CD4-positive, alpha-beta T cell treated with Interleukin-15 for 1 hour (primary cell): ENCODE data around the gene ZGPAT.
A peak's percentile ranks its signal among the peaks of the same experiment; 100 is the strongest.
"Not testable (repeated sequence)": the region's sequence is repeated elsewhere in the genome, so short reads cannot be mapped to it uniquely, and the experiment has no call there.

Experiments
- DNase-seq: peaks from one replicate; pipeline ENCODE4 v3.0.0-alpha.2; 2020

ZGPAT gene

DNA sequence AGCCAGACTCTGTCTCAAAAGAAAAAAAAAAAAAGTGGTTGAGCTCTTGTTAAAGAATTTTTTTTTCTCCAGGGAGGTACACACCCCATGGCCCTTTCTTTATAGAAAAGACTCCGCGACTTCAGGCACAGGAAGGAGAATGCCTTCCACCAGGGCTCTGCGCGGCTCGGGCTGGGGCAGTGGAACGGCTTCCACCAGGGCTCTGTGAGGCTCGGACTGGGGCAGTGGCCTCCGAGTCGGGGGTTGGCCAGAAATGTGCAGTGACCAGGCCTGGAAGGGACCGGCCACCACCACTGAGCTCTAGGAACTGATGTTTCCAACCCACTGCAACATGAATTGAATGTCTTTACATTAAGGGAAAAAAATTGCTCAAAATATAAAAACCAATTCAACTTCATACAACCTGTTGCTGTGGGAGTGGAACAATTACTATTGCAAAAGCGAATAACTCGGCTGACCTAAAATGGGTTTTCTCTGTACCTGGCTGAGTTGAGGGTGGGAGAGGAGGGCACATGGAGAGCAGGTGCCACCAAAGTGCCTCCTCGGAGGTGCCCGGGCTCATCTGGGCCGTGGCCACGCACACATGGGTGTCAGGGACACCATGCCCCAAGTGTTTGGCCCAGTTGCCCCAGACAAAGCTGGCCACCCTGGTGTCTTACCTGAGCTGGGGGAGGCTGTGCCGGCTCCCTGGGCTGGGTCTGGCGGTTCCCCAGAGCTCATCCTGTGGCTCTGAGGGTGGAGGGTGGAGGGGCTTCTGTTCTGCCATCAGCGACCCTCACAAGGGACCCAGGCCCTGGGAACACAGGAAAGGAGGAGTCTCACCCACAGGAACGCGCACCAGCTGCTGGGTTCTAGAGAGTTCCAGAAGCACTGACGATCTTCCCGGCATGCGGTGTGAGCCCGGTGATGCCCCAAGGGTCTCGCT lies 61.0 kb downstream of the ZGPAT start:
- peak; percentile 10 for DNase-seq

DNA sequence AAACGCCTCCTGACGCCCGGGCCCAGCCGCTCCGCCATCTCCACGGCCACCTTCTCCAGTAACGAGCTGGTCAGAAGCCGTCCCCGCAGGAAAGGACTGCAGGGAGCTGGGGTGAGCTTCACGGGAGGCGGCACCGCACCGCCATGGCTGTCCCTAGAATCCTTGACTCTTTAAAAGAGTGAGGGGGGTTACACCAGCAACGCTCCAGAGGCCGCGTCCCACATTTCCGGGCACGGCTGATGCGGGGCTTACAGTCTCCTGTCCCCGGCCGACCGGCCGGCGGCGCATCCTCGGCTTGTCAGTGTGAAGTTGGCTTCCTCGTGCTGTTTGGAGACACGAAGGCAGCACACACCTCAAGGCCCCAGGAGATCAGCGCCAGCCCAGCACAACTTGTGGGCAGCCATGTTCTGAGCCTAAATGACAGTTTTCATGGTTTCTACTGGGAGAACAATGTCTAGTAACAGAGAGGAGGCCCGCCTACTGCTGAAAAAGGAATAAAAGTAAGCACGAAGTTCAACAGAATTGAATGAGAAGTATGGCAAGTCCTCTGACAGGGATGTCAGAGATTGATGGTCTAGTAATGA lies 62.1 kb downstream of the ZGPAT start:
- DNase-seq = peak; percentile 9

DNA sequence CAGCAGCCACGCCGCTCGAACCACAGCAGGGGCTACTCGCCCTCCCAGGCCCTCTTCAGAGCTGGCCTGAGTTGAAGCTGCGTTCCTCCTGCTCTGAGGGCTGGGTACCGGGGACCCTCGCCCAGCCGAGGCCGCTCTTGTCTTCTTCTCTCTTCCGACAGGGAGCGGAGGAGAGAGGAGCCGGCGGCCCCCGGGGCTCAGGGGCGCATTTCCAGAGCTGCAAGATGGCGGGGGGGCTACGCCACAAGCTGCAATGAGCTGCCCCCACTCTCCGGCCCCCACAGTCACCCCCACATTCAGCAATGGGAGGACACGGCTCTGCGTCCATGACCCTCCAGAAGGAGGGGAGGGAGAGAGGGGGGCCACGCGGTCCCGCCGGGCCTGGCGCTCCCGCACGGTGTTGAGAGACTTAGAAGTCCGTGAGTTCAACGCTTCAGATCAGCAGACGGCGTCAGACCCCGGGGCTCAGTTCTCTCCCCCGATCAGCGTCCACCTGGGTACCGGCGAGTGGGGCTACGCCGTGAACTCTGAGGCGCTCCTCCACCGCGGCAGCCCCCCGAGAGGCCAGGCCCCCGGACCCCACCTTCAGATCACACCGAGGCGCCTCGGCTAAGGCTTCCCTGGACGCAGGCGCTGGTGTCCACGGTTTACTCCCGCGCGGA lies 63.3 kb downstream of the ZGPAT start:
- DNase-seq = peak; percentile 9

DNA sequence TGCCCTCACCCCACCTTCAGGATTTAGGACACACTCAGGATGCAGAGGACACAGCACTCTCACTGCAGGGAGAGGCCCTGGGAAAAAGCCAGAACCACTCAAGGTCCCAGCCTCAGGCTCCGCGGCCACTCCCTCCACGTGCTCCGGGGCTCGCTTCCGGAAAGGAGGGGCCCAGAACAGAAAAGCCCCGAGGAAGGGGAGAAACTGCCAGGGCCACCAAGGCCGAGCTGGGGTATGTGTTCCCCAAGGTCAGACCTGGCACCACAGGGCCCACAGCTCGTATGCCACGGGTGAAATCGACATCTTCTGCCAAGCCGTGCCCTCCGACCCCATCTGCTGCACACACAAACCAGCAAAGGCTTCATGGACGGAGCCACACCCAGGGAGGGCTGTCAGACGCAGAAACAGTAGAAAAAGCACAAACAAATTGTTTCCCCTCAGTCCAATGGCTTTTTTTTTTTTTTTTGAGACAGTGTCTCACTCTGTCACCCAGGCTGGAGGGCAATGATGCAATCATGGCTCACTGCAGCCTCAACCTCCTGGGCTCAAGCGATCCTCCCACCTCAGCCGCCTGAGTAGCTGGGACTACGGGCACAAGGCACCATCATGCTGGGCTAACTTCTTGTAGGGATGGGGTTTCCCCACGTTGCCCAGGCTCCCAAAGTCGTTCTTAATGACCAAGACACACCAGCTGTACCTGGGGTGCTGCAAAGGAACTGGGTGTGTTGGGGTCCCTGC lies 65.1 kb downstream of the ZGPAT start:
- DNase-seq = peak; percentile 11

DNA sequence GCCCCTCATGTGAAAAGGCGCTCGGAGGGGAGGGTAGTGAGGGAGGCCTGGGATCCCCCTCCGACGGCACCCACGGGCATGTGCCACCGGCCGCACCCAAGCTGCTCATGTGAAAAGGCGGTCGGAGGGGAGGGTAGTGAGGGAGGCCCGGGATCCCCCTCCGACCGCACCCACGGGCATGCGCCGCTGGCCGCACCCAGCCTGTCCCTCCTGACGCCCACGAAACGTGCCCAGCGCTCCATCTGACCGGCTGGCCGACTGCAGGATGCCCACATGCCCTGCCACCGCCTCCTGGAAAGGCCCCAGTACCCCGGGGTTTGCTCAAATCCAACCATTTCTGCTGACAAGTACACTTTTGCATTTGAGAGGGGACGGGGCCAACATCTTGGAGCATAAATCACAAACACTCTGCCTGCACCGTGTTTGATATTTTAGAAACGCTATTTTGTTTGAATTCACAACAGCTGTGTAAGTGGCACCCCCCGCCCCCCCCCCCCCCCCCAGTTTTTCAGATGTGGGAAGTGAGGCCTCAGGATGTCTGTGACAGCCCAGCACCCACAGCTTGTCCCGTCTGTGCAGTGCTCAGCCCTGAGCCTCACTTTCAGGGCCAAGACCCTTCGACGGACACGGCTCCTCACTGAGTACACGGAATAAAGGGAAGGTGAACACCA lies 65.9 kb downstream of the ZGPAT start:
- peak; percentile 14 for DNase-seq

DNA sequence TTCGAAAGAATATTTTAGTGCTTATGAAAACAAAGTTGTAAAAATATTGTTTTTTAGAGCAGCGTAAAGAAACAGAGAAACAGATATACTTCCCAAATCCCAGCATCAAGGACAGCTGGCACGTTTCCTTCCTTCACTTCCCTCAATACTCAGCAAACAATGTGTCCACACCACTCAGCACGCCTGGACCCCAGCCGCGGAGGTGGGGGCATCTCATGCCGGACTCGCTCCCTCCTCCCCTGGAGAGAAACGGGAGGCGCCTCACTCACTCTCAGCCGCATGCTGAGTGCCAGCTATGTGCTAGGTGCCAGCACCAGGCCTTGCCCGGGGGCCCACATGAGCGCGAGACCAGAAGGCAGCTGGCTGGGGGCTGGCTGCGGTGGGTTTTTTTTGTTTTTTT lies 66.5 kb downstream of the ZGPAT start:
- DNase-seq = peak; percentile 7

DNA sequence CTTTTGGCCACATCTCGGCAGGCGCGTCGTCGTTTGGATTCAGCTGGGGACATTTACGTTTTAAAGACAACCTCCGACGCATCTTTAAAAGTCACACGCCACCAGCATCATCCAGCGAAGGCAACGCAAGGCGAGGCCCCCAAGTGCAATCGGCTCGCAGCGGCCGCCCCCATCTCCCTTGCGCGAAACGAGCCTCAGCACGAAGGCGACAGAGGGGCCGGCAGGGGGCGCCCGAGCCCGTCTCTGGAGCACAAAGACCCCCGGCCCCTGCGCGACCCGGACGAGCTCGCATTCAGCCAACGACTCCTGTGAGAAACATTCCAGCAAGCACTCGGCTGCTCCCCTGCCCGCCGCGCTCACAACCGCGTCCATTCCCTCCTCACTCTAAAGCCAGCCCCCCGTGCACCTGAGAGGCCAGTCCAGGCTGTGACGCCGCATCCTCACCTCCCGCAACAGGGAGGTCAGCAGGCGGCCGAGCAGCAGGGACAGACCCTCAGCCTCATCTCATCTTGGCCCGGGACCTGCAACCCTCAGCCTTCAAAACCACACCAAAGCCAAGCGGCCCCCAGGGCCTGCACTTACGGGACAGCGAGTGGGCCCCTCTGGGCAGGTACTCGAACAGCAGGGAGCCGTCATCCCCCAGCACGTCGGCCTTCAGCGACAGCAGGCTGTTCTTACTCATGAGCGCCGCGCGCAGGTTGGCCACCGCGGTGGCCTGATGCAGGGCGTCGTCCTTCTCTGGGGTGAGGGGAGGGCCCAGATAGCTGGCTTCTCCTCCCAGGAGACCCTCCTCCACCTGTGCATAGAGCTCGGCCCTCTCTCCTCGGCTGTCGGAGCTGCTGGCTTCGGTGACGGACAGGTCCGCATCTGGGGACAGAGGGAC lies 67.5 kb downstream of the ZGPAT start:
- DNase-seq = peak; percentile 22

DNA sequence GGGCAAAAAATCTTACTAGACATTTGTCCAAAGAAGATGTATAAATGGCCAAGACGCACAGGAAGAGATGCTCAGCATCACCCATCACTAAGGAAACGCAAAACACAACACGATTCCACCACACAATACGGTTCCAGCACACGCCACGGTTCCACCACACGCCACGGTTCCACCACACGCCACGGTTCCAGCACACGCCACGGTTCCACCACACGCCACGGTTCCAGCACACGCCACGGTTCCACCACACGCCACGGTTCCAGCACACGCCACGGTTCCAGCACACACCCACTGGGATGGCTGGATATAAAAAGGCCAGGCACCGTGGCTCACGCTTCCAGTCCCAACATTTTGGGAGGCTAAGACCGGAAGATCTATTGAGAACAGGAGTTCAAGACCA lies 69.0 kb downstream of the ZGPAT start:
- not testable (repeated sequence) for DNase-seq

DNA sequence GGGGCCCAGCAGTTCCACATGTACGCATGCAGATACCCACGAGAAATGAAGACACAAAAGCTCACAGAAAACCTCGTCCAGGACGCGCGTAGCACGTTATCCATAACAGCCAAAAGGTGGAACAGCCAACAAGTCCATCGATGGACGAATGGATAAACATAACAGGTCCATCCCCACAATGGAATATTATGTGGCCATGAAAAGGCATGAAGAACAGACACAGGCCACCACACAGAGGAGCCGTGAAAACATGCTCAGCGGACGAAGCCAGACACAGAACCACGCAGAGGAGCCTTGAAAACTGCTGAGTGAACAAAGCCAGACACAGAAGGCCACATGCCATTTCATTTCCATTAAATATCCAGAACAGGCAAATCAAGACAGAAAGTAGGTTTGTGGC lies 69.8 kb downstream of the ZGPAT start:
- peak; percentile 12 for DNase-seq

DNA sequence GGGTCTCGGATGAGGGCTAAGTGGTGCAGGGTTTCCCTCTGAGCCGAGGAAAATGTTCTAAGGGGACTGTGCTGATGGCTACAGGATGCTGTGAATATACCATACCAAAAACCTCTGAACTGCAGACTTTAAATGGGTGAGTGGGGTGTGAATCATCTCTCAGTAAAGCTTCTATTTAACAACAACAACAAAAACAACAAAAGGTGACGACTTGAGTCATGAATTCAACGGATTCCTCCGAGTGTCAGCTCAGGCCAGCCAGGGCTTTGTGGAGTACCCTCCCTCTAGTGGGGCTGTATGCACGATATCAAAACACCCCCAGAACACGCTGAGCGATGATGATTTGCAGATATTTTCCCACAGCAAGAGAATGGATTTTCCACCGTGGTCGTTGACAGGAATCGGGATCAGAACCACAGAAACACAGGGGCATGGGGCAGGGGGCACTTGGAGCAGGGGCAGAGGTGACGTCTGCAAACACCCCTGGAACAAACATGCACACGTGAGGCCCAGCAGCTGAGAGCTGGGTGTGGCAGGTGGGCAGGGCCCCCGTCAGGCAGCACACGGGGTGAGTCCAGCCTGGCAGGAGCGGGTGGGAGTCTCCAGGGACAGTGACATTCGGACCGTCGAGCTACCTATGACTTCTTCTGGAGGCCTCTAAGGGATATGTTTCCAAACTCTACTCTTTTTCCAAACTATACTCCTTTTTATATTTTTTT lies 70.4 kb downstream of the ZGPAT start:
- DNase-seq = no peak

DNA sequence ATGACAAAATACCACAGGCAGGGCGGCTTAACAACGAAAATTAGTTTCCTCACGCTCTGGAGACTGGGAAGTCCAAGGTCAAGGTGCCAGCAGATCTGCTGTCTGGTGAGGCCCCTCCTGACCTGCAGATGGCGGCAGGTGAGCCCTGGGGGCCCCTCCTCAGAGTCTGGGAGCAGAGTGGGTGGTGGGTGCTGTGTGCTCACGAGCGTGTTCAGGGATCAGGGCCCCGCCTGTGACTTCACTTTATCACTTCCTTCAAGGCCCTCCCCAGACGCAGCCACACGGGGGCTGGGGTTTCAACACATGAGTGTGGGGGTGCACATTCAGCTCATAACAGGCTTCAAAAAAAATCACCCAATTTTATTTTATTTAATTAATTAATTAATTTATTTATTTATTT lies 71.0 kb downstream of the ZGPAT start:
- peak; percentile 2 for DNase-seq

DNA sequence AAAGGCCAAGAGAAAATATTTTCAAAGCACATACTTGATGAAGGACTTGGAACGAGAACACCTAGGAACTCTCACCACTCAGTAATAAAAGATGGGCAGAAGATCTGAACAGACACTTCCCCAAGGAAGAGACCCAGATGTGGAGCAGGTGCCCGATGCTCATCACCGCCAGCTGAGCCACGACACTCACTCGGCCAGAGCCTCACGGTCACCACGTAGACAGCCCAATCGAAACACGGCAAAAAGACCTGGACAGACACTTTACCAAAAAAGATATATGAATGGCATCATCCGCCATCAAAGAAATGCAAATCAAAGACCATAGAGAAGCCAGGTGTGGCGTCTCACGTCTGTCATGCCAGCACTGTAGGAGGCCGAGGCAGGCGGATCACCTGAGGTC lies 73.3 kb downstream of the ZGPAT start:
- DNase-seq = peak; percentile 1

DNA sequence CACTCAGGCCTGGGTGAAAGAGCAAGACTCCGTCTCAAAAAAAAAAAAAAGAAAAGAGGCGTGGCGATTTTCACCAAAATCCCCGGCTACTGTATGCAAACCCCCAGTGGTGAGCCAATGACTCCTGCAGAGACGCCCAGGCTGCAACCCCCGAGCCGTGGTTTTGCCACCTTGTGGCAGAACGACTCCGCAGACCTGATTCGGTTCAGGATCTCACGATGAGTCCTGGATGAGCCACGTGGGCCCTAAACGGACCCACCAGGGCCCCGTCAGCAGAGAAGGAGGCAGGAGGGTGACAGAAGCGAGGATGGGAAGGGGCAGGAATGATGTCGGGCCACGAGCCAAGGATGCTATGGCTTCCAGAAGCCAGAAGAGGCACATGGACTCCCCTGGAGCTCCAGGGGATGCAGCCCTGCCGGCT lies 74.2 kb downstream of the ZGPAT start:
- peak; percentile 83 for DNase-seq

DNA sequence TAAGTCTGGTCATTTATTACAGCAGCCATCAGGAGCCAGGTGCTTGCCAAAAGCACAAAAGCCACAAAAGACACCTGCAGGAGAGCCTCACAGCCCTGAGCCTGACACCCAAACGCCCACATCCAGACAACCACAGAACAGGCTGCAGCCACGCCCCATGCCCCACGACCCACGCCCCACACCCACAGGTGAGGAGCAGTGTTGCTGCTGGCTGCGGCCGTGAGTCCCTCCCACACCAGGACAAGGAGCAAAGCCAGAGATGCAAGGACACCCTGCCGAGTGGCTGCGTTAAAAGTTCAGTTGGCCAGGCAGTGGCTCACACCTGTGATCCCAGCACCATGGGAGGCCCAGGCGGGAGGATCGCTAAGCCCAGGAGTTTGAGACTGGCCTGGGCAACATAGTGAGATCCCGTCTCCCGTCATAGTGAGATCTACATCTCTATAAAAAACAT lies 74.7 kb downstream of the ZGPAT start:
- peak; percentile 18 for DNase-seq

DNA sequence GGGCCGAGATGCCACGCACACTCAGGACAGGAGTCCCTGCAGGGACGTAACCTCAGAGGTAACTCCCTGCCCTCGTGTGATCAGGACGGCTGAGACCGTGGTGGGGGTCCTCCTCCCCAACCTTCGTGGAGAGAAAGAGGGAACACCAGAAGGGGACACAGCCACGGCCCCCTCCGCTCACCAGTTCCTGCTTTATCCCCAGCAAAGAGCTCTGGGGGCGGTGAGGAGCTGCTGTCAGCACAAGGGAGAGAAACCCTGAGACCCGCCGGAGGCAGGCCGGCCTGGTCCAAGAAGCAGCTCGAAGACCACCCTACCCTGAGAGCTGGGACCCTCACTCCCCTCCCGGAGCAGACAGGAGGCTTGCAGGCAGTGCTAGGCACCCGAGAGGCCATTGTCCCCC lies 76.1 kb downstream of the ZGPAT start:
- DNase-seq = peak; percentile 13

DNA sequence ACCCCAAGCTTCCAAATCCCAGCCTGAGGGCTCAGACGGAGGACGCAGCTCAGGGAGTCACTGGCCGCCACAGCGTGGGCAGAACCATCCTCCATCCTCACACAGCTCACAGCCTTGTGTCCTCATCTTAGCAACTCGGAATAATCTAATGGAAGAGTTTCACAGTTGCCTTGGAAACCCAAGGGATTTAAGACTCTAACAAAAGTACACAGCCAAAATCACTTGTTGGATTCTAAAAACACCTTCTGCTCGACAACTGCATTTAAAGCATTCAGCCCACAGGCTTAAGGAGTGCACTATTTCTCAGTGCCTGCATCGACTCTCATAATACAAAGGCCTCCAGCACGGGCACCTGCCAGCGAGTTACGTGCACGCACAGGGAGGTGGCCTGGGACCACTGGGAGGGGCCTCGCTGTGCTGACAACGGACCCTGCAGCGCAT lies 77.9 kb downstream of the ZGPAT start:
- no peak for DNase-seq
